GM23338 (cell line): ENCODE results near the gene ARR3. TPM values are rescaled to one million over a fixed set of nuclear protein-coding genes. Genes with fewer than 3 reads are reported as not detected.

Experiments used
- ATAC-seq: fragments of 200-7000 bp; cut with Tn5 transposase; 3 replicates; pipeline ENCODE4 v1.9.1; 2020
- DNase-seq: peaks from one replicate; pipeline ENCODE4 v3.0.0-alpha.2; 2015; ENCODE audit warnings: low spot score
- H2AFZ ChIP-seq: fragments of 200-600 bp; sonication (generic); 2 replicates; pipeline ENCODE4 v1.8.0; 2016; ENCODE audit warnings: antibody characterized with exemption, mild to moderate bottlenecking, moderate library complexity
- H3F3A ChIP-seq: fragments of 200-600 bp; sonication (generic); replicated peaks from 2 replicates; pipeline ENCODE4 v1.8.0; 2017; ENCODE audit warnings: antibody characterized with exemption, mixed run types, low read depth
- H3K27ac ChIP-seq: fragments of 200-600 bp; sonication (generic); 2 replicates; pipeline ENCODE4 v1.6.1; 2016; ENCODE audit warnings: low read depth
- H3K27me3 ChIP-seq: fragments of 200-600 bp; sonication (generic); 2 replicates; pipeline ENCODE4 v1.8.0; 2016; ENCODE audit warnings: mild to moderate bottlenecking, mixed run types, moderate library complexity; ENCODE audit not compliant: insufficient read depth
- H3K36me3 ChIP-seq: fragments of 200-600 bp; sonication (generic); 2 replicates; pipeline ENCODE4 v1.8.0; 2016; ENCODE audit warnings: mild to moderate bottlenecking; ENCODE audit not compliant: insufficient read depth
- H3K4me1 ChIP-seq: fragments of 200-600 bp; sonication (generic); 2 replicates; pipeline ENCODE4 v1.8.0; 2016; ENCODE audit warnings: mild to moderate bottlenecking, moderate library complexity; ENCODE audit not compliant: insufficient read depth
- H3K4me2 ChIP-seq: fragments of 200-600 bp; sonication (generic); 2 replicates; pipeline ENCODE4 v1.7.1; 2017; ENCODE audit warnings: mixed run types
- H3K4me3 ChIP-seq: fragments of 200-600 bp; sonication (generic); 2 replicates; pipeline ENCODE4 v1.6.1; 2016; ENCODE audit warnings: mixed run types
- H3K79me2 ChIP-seq: fragments of 200-600 bp; sonication (generic); replicated peaks from 2 replicates; pipeline ENCODE4 v1.8.0; 2017; ENCODE audit warnings: mild to moderate bottlenecking; ENCODE audit not compliant: insufficient read depth
- H3K9me2 ChIP-seq: fragments of 200-600 bp; sonication (generic); 2 replicates; pipeline ENCODE4 v1.8.0; 2017; ENCODE audit not compliant: insufficient read depth
- H4K20me1 ChIP-seq: fragments of 200-600 bp; sonication (generic); replicated peaks from 2 replicates; pipeline ENCODE4 v1.8.0; 2017; ENCODE audit warnings: mild to moderate bottlenecking; ENCODE audit not compliant: insufficient read depth
- H3K27ac Mint-ChIP-seq: 2 replicates; pipeline ENCODE4 v1.8.0; 2020; ENCODE audit warnings: inconsistent platforms, mild to moderate bottlenecking, moderate library complexity, mixed read lengths
- H3K27me3 Mint-ChIP-seq: 3 replicates; pipeline ENCODE4 v1.8.0; 2022; ENCODE audit warnings: low read depth, mild to moderate bottlenecking, moderate library complexity, mixed read lengths, inconsistent platforms; ENCODE audit not compliant: insufficient read depth, poor library complexity
- H3K36me3 Mint-ChIP-seq: 3 replicates; pipeline ENCODE4 v1.8.0; 2021; ENCODE audit warnings: low read depth, mild to moderate bottlenecking, inconsistent platforms, moderate library complexity, mixed read lengths
- H3K4me1 Mint-ChIP-seq: 3 replicates; pipeline ENCODE4 v1.8.0; 2020; ENCODE audit warnings: mild to moderate bottlenecking, inconsistent platforms, mixed read lengths
- H3K4me3 Mint-ChIP-seq: 3 replicates; pipeline ENCODE4 v1.8.0; 2021; ENCODE audit warnings: moderate library complexity, mild to moderate bottlenecking, inconsistent platforms, mixed read lengths
- H3K9me3 Mint-ChIP-seq: 3 replicates; pipeline ENCODE4 v1.8.0; 2020; ENCODE audit warnings: moderate library complexity, mild to moderate bottlenecking, inconsistent platforms, mixed read lengths
- CREB1 ChIP-seq: fragments of 250-450 bp; sonication (Bioruptor Pico); IDR thresholded peaks from 2 replicates; pipeline ENCODE4 v1.5.0; 2020; ENCODE audit warnings: low read depth, mild to moderate bottlenecking, moderate library complexity
- CTCF ChIP-seq, 2 experiments: fragments of 200-600 bp in 1 of 2; sonication (generic) in 1 of 2; conservative IDR thresholded peaks; 2 replicates each; pipeline versions ENCODE4 v1.5.1 to v1.6.1; 2016 to 2017; ENCODE audit warnings: antibody characterized with exemption in 2 of 2, low read depth in 2 of 2, mild to moderate bottlenecking in 2 of 2, moderate library complexity in 1 of 2
- ETS1 ChIP-seq: IDR thresholded peaks from 2 replicates; pipeline ENCODE4 v1.6.1; 2016; ENCODE audit warnings: antibody characterized with exemption
- EZH2 ChIP-seq: fragments of 200-600 bp; sonication (generic); IDR thresholded peaks from one replicate; pipeline ENCODE4 v1.8.0; 2017; ENCODE audit warnings: antibody characterized with exemption, mild to moderate bottlenecking, low read depth; ENCODE audit not compliant: unreplicated experiment
- EZH2phosphoT487 ChIP-seq: fragments of 200-600 bp; sonication (generic); IDR thresholded peaks from one replicate; pipeline ENCODE4 v1.8.1; 2018; ENCODE audit warnings: antibody characterized with exemption; ENCODE audit not compliant: unreplicated experiment
- JUNB ChIP-seq: IDR thresholded peaks from one replicate; pipeline ENCODE4 v1.6.1; 2016; ENCODE audit warnings: antibody characterized with exemption; ENCODE audit not compliant: unreplicated experiment
- NANOG ChIP-seq: IDR thresholded peaks from 2 replicates; pipeline ENCODE4 v1.6.1; 2016; ENCODE audit warnings: antibody characterized with exemption, borderline replicate concordance
- POLR2AphosphoS5 ChIP-seq: IDR thresholded peaks from 2 replicates; pipeline ENCODE4 v1.6.1; 2016; ENCODE audit warnings: antibody characterized with exemption, low read depth
- REST ChIP-seq: IDR thresholded peaks from one replicate; pipeline ENCODE4 v1.6.1; 2018; ENCODE audit warnings: antibody characterized with exemption; ENCODE audit not compliant: unreplicated experiment
- STAT1 ChIP-seq: IDR thresholded peaks from one replicate; pipeline ENCODE4 v1.6.1; 2016; ENCODE audit warnings: antibody characterized with exemption; ENCODE audit not compliant: unreplicated experiment
- ZNF114 ChIP-seq: fragments of 250-450 bp; sonication (Bioruptor Pico); IDR thresholded peaks from 2 replicates; pipeline ENCODE4 v1.5.0; 2020; ENCODE audit warnings: mild to moderate bottlenecking, moderate library complexity
- ZNF331 ChIP-seq: fragments of 250-450 bp; sonication (Bioruptor Pico); IDR thresholded peaks from 2 replicates; pipeline ENCODE4 v1.5.0; 2020; ENCODE audit warnings: low read depth, mild to moderate bottlenecking, moderate library complexity
- ZNF462 ChIP-seq: fragments of 250-450 bp; sonication (Bioruptor Pico); IDR thresholded peaks from 2 replicates; pipeline ENCODE4 v1.5.0; 2020; ENCODE audit warnings: mild to moderate bottlenecking, moderate library complexity
- long read RNA-seq: library from polyadenylated mRNA; unstranded; transcript quantifications from one replicate; pipeline ENCODE4 v2.0.0, GENCODE V29; 2020; ENCODE audit not compliant: unreplicated experiment
- polyA plus RNA-seq: library from polyadenylated mRNA; unstranded; fragments of >200 nt; fragmentation: Nextera tagmentation; extraction: Ambion mirVana; gene quantifications from 2 replicates; pipeline ENCODE4 v1.2.1, GENCODE V29; 2016
- total RNA-seq: library from RNA; depleted of rRNA; stranded (reverse); fragments of >200 nt; shearing (Covaris generic); gene quantifications from 2 replicates; pipeline ENCODE4 v1.2.3, GENCODE V29; 2014; rRNA removed

ARR3 gene
- total RNA-seq (not detected in 2 replicates), polyA plus RNA-seq (not detected in 2 replicates)
- long read RNA-seq: 0 reads

- Mint-ChIP-seq H3K4me1 (peaks cover 6% of the 10 kb centered on the region), H3K27ac (no peak within 1 kb of the TSS), H3K36me3 (no peaks in the 10 kb centered on the region), H3K27me3 (no peaks in the 10 kb centered on the region), H3K9me3 (no peaks in the 10 kb centered on the region), H3K4me3 (no peak within 1 kb of the TSS)
- Histone ChIP-seq H3K4me3 (no peak within 1 kb of the TSS), H3K79me2 (no peaks in the 10 kb centered on the region), H3K4me2 (no peak within 1 kb of the TSS), H3K9me2 (no peaks in the 10 kb centered on the region), H3K27ac (no peak within 1 kb of the TSS), H3K27me3 (no peaks in the 10 kb centered on the region), H3F3A (no peaks in the 10 kb centered on the region), H3K36me3 (no peaks in the 10 kb centered on the region), H3K4me1 (no peaks in the 10 kb centered on the region), H2AFZ (no peak within 1 kb of the TSS), H4K20me1 (no peaks in the 10 kb centered on the region)
- DNase-seq (no peak), ATAC-seq (no peak)
- TF ChIP-seq ZNF331 (CRISPR knock-in tag): no peak
- TF ChIP-seq REST: no peak
- no peak for TF ChIP-seq STAT1
- TF ChIP-seq EZH2: no peak
- TF ChIP-seq CREB1 (CRISPR knock-in tag): no peak
- no peak for TF ChIP-seq JUNB
- no peak for TF ChIP-seq NANOG
- no peak for TF ChIP-seq ETS1
- TF ChIP-seq EZH2phosphoT487: no peak
- TF ChIP-seq CTCF (conservative IDR thresholded peaks at IDR 0.05; ENCODE audit: low read depth in 2 of 2): no peak
- no peak for TF ChIP-seq ZNF462
- no peak for TF ChIP-seq POLR2AphosphoS5
- TF ChIP-seq ZNF114 (CRISPR knock-in tag): no peak
These were observed at the start of gene ARR3 for GRCh38 chrX:70268034-70268433. ARR3 (plus strand) TSS chrX:70268334; CDS start chrX:70269386, 1,052 bp downstream.
